CD4-positive, alpha-beta T cell treated with Interleukin-21 for 1 hour (primary cell): ENCODE data around the gene TXNDC5.
"Not testable (repeated sequence)": the region's sequence is repeated elsewhere in the genome, so short reads cannot be mapped to it uniquely, and the experiment has no call there.

Experiments used
- DNase-seq: peaks from one replicate; pipeline ENCODE4 v3.0.0-alpha.2; 2020

Gene TXNDC5

GRCh38 chr6:7912736-7913517 is 2.3 kb upstream of the TXNDC5 start:
- DNase-seq: no peak

- no peak for DNase-seq
Measured at GRCh38 chr6:7912024-7912423, 1.4 kb upstream of the TXNDC5 start.

GRCh38 chr6:7911345-7911725 is 747 bp upstream of the TXNDC5 start:
- DNase-seq: no peak

DNA sequence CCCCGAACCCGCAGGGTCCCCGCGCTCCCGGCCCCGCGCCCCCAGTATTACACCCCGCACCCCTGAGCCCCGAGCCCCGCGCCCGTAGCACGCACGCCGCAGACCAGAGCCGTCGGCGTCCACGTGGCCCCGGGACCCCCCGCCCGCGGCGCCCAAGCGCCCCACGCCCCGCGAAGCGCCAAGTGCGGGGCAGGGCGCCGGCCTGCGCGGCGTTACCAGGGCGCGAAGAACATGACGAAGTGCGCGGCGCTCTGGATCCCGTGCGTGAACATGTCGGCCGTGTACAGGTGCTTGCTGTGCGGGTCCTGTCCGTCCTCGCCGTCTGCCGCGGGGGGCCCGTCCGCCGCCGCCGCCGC is 312 bp downstream of the TXNDC5 start:
- no peak for DNase-seq

- DNase-seq: peak; percentile 29
Measured at GRCh38 chr6:7909323-7910276, 988 bp downstream of the TXNDC5 start.

DNA sequence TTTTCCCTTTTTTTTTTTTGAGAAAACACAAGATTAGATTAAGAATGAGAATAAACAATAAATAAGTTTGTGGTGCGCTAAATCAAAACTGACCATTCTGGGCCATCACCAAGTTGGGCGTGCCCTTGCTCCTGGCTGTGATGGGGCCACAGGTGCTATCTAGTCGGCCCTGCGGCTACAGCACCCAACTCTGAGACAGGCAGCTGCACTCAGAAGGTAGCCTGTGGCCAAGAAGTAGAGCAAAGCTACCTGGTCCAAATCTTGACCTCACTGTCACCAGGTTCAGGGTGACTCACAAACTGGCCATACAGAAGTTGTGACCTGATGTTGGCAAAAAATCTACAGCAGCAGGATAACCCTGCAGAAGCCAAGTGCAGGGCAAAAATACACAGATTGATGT is 3.4 kb downstream of the TXNDC5 start:
- no peak for DNase-seq

- no peak for DNase-seq
Measured at GRCh38 chr6:7906741-7907140, 3.8 kb downstream of the TXNDC5 start.

DNA sequence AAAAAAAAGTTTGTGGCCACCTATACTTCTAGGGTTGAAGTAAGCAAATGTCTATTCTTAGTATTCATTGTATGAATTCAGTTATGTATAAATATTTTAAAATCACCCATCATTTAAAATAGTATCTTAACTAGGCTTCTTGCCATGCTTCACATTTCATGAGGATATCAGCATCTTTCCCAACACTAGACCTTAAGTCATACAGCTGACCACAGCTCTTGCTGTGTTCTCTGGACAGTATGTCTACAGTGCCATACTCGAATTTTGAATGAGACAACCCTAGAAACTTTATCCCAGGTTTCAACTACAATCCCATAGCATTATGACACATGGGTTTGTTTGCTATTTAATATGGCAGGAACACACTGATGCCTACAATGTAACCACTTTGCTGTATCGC is 5.2 kb downstream of the TXNDC5 start:
- no peak for DNase-seq

- no peak for DNase-seq
Measured at GRCh38 chr6:7904654-7905319, 5.8 kb downstream of the TXNDC5 start.

- no peak for DNase-seq
Measured at GRCh38 chr6:7903673-7904072, 6.9 kb downstream of the TXNDC5 start.

DNA sequence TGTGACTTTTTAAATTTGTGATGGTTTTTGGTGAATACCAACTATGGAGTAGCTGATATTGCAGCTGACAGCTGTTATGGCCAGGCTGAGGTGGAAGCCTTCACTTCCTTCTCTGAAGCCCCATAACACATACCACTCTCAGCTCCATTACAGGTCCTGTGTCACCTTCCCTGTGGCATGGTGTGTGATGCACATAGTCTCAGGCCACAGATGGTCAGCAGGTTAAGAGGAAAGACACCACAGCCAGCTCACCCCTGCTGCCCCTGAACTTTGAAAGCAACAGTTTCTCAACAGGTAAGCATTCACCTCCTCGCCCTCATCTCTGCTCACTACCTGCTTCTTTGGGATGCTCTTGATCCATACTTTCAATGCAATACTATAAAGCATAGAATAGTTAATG is 7.7 kb downstream of the TXNDC5 start:
- DNase-seq: no peak

DNA sequence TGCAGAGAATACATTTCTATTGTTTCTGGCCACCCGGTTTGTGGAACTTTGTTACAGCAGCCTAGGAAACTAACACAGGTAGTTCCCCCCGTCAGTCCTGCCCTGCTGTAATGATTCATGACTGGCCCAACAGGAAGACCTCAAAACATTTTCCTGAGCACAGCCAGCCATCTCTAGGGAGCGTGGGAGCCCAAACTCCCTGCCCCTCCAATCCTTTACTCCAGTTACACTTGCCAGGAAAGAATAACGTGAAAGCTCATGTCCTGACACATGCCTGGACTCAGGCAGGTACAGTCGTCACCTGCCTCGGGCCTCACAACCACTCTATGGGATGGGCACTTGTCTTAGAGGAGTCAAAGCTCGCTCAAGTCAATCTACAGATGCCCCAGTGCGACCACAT is 8.4 kb downstream of the TXNDC5 start:
- DNase-seq: no peak

DNA sequence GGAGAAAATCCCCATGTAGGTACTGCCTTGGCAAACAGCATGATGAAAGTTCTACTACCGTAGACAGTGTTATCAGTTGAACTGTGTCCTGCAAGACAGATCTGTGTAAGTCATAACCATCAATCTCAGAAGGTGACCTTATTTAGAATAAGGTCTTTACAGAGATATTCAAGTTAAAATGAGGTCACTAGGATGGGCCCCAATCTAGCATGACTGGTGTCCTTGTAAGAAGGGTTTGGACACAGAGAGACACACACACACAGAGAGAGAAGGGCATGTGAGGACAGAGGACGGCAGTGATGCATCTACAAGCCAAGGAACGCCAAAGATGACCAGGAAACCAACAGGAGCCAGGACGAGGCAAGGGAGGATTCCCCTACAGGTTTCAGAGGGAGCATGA is 8.8 kb downstream of the TXNDC5 start:
- DNase-seq: no peak

DNA sequence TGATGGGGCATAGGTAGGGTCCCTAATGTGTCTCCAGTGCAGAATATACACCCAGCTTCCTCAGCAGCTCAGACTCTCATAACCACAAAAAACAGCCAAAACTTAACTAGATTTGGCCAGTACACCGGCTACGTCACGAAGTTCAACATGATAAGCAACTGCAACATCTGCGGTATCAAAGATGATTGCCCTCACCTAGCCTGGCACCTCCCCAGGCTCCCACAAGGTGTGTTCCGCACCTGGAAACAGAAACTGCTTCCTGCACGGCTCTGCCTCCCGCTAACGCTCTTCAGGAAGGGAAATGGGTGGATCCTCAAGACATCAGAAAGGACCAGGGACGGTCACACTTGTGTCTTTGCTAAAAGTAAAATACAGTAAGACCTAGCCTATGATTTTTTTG is 9.5 kb downstream of the TXNDC5 start:
- DNase-seq: no peak

GRCh38 chr6:7900621-7901020 is 10.0 kb downstream of the TXNDC5 start:
- DNase-seq: no peak

DNA sequence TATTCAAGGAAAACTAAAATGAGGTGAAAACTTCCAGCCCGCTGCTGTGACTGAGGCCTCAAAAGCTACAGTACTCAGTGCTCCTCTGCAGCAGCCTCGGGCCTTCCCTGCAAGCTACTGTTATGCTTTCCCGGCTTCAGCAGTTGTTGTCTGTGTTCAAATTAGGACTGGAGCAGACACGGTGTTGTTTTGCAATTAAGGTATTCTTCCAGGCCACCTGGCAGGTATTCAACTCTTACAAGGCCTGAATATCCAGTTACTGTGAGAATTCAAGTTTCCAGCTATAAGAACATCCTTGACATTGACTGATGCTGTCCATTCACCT is 10.7 kb downstream of the TXNDC5 start:
- DNase-seq: no peak

DNA sequence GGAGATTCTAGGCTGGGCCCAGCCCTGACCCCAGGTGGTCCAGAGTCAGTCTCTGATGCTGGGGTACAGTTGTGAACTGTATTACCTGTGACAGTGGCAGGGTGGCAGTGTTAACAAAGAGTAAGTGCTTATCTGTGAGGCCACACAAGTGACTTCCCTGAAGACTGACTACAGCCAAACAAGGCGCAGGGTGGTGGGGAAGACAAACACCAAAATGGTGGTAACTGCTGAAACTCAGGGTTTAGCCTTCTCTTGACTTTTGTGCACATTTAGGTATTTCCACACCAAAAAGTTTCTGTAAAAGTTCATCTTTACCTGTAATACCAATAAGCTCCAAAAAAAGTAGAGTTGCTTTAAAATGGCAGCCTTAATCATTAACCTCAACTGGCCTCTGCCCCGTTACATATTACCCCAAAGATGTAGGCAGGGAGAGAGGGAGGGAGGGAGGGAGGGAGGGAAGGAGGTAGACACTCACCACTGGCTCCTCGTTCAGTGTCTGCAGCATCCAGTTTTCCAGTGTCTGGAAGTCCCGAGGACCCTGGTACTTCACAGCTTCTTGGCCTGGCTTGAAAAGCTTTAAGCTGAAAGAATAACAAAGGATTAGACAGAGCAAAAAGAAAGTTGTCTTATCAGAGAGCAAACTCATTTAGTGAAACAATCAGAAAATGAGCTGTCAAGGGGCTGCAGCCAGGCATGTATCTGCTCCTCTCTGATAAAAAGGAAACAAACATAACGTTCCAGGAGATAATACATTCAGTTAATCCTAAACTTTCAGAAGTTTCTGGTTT is 11.3 kb downstream of the TXNDC5 start:
- DNase-seq: no peak

- DNase-seq: not testable (repeated sequence)
Measured at GRCh38 chr6:7898193-7898586, 12.4 kb downstream of the TXNDC5 start.

- no peak for DNase-seq
Measured at GRCh38 chr6:7897461-7898192, 13.0 kb downstream of the TXNDC5 start.

- DNase-seq: no peak
Measured at GRCh38 chr6:7896465-7896987, 14.1 kb downstream of the TXNDC5 start.

DNA sequence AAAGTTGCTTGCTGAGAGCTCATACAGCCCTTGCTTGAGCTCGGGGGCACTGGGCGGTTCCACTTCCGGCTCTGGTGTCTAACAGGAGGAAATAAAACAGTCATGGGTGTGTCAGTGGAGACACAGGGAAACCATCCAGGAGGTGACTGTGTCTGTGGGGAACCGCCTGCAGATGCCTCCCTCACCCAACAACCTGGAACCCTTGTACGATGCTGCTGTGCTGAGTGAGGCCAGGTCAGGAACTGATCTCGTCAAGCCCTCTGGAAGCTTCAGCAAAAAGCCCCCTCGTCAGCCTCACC is 15.5 kb downstream of the TXNDC5 start:
- DNase-seq: no peak
